Measurements from ENCODE around the gene CTU2.

DNA sequence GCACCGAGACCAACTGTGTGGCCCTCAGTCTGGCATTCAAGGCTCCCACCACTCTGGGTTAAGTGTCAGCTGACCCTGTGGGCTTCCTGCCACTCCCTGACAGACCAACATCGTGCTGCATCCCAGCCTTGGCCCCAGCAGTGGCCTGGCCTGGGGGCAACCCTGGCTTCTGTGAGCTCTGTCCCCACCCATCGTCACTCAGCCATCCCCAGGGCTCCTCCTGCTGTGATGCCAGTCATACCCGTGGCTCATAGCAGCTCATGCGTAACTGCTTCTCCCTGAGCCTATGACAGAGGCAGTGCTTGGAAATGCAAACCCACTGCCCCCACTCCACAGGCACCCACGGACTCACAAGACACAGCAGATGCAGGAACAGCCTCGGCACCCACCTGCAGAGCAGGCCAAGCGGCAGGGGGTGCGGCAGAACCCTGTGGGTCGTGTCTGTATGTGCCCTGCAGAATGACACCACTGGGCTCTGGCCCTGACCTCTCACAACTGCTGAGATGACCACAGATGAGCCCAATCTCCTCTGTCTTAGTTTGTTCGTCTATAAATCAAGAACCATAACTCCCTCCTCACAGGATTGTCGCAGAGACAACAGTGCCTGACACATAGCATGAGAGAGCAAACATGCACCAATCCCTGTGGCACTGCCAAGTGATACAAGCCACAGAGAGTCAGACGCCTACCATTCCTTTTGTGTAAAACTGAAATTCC is 52.1 kb downstream of the CTU2 start:
- TF ChIP-seq EZH2 (IDR thresholded peaks at IDR 0.05; ENCODE audit: borderline replicate concordance) (no peak), EZH2phosphoT487 (IDR thresholded peaks at IDR 0.05; ENCODE audit: low read depth, severe bottlenecking, unreplicated experiment) (no peak)
- TF ChIP-seq, protein P1, sequence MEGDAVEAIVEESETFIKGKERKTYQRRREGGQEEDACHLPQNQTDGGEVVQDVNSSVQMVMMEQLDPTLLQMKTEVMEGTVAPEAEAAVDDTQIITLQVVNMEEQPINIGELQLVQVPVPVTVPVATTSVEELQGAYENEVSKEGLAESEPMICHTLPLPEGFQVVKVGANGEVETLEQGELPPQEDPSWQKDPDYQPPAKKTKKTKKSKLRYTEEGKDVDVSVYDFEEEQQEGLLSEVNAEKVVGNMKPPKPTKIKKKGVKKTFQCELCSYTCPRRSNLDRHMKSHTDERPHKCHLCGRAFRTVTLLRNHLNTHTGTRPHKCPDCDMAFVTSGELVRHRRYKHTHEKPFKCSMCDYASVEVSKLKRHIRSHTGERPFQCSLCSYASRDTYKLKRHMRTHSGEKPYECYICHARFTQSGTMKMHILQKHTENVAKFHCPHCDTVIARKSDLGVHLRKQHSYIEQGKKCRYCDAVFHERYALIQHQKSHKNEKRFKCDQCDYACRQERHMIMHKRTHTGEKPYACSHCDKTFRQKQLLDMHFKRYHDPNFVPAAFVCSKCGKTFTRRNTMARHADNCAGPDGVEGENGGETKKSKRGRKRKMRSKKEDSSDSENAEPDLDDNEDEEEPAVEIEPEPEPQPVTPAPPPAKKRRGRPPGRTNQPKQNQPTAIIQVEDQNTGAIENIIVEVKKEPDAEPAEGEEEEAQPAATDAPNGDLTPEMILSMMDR (IDR thresholded peaks at IDR 0.05; ENCODE audit: poor library complexity): no peak

All from hepatocyte (in vitro differentiated cells).